GM12864 (cell line): ENCODE results near the gene ADAM10.
"Not testable (repeated sequence)": the region's sequence is repeated elsewhere in the genome, so short reads cannot be mapped to it uniquely, and the experiment has no call there.

Experiments
- DNase-seq: peaks from one replicate; pipeline ENCODE4 v3.0.0-alpha.2; 2011; ENCODE audit warnings: low read depth
- H3K4me3 ChIP-seq: 2 replicates; pipeline ENCODE4 v1.5.1; 2011; ENCODE audit warnings: mild to moderate bottlenecking, low read depth, low read length, control low read depth
- TF ChIP-seq, protein P1 (sequence below): IDR thresholded peaks from 2 replicates; pipeline ENCODE4 v1.5.1; 2011; ENCODE audit warnings: low read depth, mild to moderate bottlenecking, moderate library complexity, low read length, control low read depth, inconsistent platforms; ENCODE audit errors: missing control alignments

The ADAM10 gene

DNA sequence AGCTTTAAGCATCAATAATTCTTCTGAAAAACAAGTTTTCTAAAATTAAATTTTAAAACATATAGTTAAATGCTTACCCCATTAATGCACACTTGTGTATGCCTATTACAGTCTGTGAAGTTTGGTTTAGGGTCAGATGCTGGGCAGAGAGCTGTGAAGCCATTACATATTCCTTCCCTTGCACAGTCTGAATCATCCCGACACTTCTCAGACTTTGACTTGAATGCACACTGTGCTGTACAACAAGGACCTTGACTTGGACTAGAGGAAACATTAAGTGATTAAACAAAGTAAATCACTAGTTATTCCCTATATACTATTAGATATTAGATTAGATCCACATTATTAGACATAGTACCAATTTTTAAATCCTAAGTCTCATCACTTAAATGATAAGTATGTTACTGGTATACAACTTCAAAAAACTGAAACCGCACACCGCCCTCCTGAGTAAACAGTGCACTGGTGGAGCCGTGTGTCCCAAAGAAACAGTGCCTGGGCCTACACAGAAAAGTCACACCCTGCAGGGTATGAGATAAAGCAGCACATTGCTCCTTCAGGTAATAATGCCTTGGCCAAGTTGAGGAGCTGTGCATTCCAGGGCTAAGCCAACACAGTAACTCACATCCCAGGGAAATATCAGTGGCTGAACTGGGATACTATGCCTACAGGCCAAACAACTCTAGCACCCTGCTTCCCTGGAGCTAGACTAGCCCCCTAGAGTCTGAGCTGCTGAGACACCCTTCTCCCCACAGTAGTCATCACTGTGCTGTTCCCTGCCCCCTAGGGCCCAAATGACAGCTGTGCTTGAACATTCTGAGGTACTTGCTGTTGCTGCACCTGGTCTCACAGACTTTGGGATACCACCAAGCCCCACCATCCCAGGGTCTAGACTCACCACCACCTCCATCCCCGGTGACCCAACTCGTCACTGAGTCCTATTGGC lies 137.5 kb downstream of the ADAM10 start:
- no peak overlapping the region for H3K4me3 ChIP-seq
- no peak for DNase-seq
- TF ChIP-seq, protein P1, sequence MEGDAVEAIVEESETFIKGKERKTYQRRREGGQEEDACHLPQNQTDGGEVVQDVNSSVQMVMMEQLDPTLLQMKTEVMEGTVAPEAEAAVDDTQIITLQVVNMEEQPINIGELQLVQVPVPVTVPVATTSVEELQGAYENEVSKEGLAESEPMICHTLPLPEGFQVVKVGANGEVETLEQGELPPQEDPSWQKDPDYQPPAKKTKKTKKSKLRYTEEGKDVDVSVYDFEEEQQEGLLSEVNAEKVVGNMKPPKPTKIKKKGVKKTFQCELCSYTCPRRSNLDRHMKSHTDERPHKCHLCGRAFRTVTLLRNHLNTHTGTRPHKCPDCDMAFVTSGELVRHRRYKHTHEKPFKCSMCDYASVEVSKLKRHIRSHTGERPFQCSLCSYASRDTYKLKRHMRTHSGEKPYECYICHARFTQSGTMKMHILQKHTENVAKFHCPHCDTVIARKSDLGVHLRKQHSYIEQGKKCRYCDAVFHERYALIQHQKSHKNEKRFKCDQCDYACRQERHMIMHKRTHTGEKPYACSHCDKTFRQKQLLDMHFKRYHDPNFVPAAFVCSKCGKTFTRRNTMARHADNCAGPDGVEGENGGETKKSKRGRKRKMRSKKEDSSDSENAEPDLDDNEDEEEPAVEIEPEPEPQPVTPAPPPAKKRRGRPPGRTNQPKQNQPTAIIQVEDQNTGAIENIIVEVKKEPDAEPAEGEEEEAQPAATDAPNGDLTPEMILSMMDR, result no peak

DNA sequence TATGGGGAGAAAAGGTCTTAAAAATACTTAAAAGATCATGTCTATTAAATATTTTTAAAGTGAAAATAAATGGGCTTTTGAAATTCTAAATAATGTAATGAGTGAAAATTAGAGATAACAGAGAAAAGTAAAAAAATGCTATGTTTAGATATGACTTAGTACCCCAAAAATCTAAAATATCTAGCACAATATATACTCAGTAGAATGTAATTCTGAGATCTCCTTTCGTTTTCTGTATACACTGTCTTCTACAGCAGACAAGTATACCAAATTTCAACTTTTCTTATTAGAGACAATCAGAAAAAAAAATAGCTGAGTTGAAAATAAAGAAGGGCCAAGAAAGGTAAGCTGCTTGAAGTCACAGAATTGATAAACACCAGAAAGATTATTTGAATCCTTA lies 140.8 kb downstream of the ADAM10 start:
- TF ChIP-seq, protein P1, result no peak
- H3K4me3 ChIP-seq, result no peak overlapping the region
- no peak for DNase-seq

DNA sequence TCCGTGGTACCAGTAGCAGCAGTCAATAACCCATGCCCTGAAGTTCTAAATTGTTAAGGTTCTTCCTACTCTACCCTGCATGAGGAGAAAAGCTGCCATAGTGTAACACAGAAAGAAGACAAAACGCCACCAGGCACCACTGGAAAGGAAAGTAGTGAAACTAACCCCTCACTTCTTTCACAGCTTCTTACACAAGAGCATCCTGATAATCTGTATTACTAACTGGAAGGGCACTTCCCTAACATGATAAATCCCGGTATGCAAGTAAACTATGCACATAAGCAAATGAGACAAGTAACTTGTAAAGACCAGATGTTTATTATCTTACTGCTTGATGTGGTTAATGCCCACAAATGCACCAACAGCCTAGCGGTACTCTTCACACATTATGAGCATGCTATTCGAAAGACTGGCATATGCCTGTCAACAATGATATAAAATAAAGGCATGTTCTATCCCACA lies 141.3 kb downstream of the ADAM10 start:
- DNase-seq, result no peak
- H3K4me3 ChIP-seq, result no peak overlapping the region
- TF ChIP-seq, protein P1, result no peak

DNA sequence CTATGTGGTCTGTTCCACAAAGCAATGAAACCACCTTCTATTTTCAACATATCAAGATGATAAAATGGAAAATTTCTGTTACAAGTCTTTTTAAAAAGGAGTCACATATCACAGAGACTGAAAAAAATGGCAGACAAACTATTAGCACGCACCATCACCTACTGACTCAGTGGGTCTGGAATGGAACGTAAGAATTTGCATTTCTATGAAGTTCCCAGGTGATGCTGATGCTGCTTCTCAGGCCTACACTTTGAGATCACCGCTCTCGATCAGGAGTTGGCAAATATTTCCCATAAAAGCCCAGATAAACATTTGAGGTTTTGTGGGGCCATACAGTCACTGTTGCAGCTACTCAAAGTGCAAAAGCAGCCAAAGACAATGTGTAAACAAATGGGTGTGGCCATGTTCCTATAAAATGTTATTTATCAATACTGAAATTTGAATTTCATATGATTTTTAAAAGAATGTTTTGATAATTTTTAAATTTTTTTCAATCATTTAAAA lies 142.9 kb downstream of the ADAM10 start:
- DNase-seq, result no peak
- no peak overlapping the region for H3K4me3 ChIP-seq
- TF ChIP-seq, protein P1, result no peak

DNA sequence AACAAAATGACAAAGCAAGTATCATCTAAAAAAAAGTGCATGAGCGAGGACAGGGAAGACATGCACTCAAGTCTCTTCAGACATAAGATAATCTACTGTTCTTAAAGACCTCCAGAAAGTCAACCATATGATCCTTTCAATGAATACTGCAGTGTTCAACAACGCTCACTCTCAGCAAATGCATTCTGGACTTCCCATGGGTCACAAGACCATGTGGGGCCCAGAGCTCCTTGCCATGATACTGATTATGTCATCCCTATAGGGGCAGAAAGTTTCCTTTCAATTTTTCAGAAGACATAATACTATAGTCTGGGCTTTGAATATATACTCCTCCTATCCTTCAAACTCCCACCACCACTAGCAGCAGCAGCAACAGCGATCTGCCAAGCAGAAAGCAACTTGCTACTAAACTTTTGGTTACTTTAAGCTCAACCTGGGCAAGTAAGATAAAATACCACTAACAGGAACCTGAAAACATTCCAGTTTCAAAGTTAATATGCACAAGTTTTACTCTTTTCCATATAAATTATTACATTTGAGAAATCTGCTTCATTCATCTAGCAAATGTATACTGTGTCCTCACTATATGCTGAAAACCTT lies 143.5 kb downstream of the ADAM10 start:
- TF ChIP-seq, protein P1, result no peak
- no peak overlapping the region for H3K4me3 ChIP-seq
- DNase-seq, result no peak

DNA sequence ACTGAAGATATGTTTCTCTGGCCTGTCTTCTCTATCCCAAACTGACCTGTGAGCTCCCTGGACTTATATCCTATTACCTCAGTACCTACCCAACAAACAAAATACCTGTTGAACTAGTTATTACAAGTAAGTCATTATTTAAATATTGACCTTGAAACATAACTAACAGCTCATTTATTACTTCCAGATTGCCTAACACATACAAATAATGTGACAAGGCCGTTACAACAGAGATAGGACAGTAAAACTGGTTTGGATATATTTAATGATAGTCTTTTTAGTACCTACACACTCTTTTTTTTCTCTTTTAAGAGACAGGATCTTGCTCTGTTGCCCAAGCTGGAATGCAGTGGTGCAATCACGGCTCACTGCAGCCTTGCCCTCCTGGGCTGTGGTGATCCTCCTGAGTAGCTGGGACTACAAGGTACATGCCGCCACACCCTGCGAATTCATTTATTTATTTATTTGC lies 145.0 kb downstream of the ADAM10 start:
- TF ChIP-seq, protein P1, result no peak
- no peak overlapping the region for H3K4me3 ChIP-seq
- DNase-seq, result no peak

DNA sequence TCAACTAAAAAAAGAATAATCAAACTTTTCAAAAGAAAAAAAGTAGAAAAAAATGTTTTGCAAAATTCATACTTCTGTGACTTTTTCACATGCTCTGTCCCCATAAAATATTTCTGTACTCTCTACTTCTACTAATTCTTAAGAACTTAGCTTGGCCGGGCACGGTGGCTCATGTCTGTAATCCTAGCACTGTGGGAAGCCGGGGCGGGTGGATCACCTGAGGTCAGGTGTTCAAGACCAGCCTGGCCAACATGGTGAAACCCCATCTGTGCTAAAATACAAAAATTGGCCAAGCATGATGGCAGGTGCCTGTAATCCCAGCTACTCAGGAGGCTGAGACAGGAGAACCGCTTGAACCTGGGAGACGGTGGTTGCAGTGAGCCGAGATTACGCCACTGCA lies 145.6 kb downstream of the ADAM10 start:
- not testable (repeated sequence) for DNase-seq

More for the DNA sequence above, 145.6 kb downstream of the ADAM10 start:
- not testable (repeated sequence) for H3K4me3 ChIP-seq
